Ovary (tissue), 9 donors: Measurements from ENCODE around the gene ATP5F1C. TPM values are rescaled to one million over a fixed set of nuclear protein-coding genes. Genes with fewer than 3 reads are reported as not detected.

ENCODE experiments used
- DNase-seq, 5 donors: peaks; one replicate each; pipeline ENCODE4 v3.0.0-alpha.2; 2019 to 2020
- H3K27ac ChIP-seq, 2 donors: fragments of 200-600 bp; one replicate each; pipeline versions ENCODE4 v1.5.1 to v1.8.0; 2019 to 2022
- H3K27me3 ChIP-seq: fragments of 200-600 bp; one replicate; pipeline ENCODE4 v1.8.0; 2022
- H3K36me3 ChIP-seq: fragments of 200-600 bp; sonication (generic); one replicate; pipeline ENCODE4 v1.5.1; 2019
- H3K4me1 ChIP-seq: one replicate; pipeline ENCODE4 v1.8.1; 2013; ENCODE audit warnings: mild to moderate bottlenecking, moderate library complexity; ENCODE audit not compliant: insufficient read depth
- H3K4me3 ChIP-seq: fragments of 200-600 bp; sonication (generic); one replicate; pipeline ENCODE4 v1.5.1; 2017
- H3K9me3 ChIP-seq, 2 donors: fragments of 200-600 bp in 1 of 2; sonication (generic) in 1 of 2; one replicate each; pipeline versions ENCODE4 v1.5.1 to v1.8.1; 2013 to 2019; ENCODE audit warnings: mild to moderate bottlenecking in 1 of 2, moderate library complexity in 1 of 2
- EP300 ChIP-seq: sonication (generic); formaldehyde crosslinking; IDR thresholded peaks from one replicate; pipeline ENCODE4 v1.6.1; 2017; ENCODE audit warnings: antibody characterized with exemption
- POLR2A ChIP-seq: fragments of 450-650 bp; IDR thresholded peaks from one replicate; pipeline ENCODE4 v1.6.1; 2017; ENCODE audit warnings: antibody characterized with exemption, mild to moderate bottlenecking, moderate library complexity
- WGBS, 3 donors: extraction: QIAGEN DNeasy Blood & Tissue Kit in 1 of 3; methylation state at CpG; one replicate each; pipeline versions ENCODE4 v1.1.5 to v1.1.7; 2013 to 2017; 5-methylcytosine and 5-hydroxymethylcytosine counted together
- intact Hi-C, 4 donors: fragments of 100-400 bp; cut with DNase I; formaldehyde crosslinking; loops; one replicate each; pipeline versions ENCODE4 v1.11.0 to v1.15.1; 2022 to 2023
- polyA plus RNA-seq, 2 donors: library from polyadenylated mRNA; stranded (reverse); fragments of 200-250 nt in 1 of 2; fragments of 350-450 nt in 1 of 2; fragmentation: Illumina TruSeq in 1 of 2; extraction: RNeasy Lipid Tissue Mini Kit (QIAGEN cat#74804) in 1 of 2; gene quantifications; one replicate each; pipeline ENCODE4 v1.2.3, GENCODE V29; 2013 to 2014
- total RNA-seq, 7 donors: library from RNA; depleted of rRNA in 2 of 7; stranded (reverse); fragments of >200 nt in 2 of 7; fragmentation: NEBNext Ultra II Directional in 3 of 7; extraction: Animal tissue kit (Norgen Biotek cat#: 25700) in 3 of 7; gene quantifications; one replicate each; pipeline versions ENCODE4 v1.1.0 to v1.2.4, GENCODE V29; 2016 to 2023
- TF ChIP-seq, protein P1 (sequence below), 3 donors: fragments of 450-650 bp in 2 of 3; fragments of 200-600 bp in 1 of 3; IDR thresholded peaks; one replicate each; pipeline versions ENCODE4 v1.5.1 to v1.8.0; 2016 to 2022; ENCODE audit warnings: antibody characterized with exemption in 3 of 3, mild to moderate bottlenecking in 1 of 3
- donor health status: DM: no; HTN: no; CAD: no; lungs with moderate emphysema.
- donor health status: DM: no; HTN: no; CAD: no.
- donor health status: Bipolar disorder and iron deficiency.
- donor health status: DM: yes; HTN: yes; CAD: no.
- donor health status: DM: no; HTN: no; CAD: no.
- donor health status: DM: yes; HTN: yes; CAD: no.

The ATP5F1C gene
- total and polyA plus RNA-seq, 9 donors = 154 to 324 (median 191) TPM

DNA sequence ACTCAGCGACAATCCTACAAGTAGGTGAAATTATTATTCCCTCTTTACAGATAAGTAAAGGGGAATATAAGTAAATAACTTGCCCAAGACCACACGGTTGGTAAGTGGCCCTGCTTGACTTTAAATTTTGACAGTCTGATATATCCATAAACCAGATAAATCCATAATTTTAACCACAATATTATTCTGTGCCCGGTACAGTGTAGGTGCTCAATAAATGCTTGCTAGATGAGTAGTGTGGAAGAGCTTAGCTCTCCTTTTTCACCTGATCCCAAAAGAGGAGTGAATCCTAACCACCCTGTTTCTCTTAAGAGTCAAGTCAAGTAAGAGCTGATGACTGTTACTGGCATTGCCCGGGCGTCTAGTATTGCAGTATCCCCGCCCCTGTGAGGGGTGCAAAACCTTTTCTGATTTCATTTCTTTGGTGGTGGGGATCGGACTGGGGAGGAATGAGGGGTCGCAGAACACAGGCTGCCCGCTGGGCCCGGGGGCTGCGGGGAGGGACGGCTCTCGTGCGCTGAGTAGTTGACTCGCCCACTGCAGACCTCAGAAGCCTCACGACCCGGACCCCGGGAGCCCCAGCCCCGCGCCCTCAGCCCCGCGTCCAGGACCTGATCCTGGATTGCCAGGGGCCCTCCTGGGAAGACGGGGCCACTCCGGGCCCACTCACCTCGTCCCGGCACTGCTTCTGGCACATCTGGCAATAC, 674 bp upstream of the ATP5F1C start:
- TF ChIP-seq, protein P1, sequence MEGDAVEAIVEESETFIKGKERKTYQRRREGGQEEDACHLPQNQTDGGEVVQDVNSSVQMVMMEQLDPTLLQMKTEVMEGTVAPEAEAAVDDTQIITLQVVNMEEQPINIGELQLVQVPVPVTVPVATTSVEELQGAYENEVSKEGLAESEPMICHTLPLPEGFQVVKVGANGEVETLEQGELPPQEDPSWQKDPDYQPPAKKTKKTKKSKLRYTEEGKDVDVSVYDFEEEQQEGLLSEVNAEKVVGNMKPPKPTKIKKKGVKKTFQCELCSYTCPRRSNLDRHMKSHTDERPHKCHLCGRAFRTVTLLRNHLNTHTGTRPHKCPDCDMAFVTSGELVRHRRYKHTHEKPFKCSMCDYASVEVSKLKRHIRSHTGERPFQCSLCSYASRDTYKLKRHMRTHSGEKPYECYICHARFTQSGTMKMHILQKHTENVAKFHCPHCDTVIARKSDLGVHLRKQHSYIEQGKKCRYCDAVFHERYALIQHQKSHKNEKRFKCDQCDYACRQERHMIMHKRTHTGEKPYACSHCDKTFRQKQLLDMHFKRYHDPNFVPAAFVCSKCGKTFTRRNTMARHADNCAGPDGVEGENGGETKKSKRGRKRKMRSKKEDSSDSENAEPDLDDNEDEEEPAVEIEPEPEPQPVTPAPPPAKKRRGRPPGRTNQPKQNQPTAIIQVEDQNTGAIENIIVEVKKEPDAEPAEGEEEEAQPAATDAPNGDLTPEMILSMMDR (IDR thresholded peaks at IDR 0.05) = no peak
- TF ChIP-seq POLR2A (no peak), EP300 (no peak)
- Histone ChIP-seq H3K9me3 (no peaks in the 10 kb centered on the region), H3K4me3 (peak overlapping the region; percentile 79), H3K4me1 (peaks cover 4% of the 10 kb centered on the region), H3K27ac (peak overlapping the region in 1 of 2 donors; percentile 47), H3K27me3 (no peaks in the 10 kb centered on the region), H3K36me3 (no peaks in the 10 kb centered on the region)
- intact Hi-C loops = no loop called here
- no peak for DNase-seq
- 1 to 5% (median 2%) methylated on average over 8 to 26 of the region's 26 CpGs for WGBS, 3 donors

DNA sequence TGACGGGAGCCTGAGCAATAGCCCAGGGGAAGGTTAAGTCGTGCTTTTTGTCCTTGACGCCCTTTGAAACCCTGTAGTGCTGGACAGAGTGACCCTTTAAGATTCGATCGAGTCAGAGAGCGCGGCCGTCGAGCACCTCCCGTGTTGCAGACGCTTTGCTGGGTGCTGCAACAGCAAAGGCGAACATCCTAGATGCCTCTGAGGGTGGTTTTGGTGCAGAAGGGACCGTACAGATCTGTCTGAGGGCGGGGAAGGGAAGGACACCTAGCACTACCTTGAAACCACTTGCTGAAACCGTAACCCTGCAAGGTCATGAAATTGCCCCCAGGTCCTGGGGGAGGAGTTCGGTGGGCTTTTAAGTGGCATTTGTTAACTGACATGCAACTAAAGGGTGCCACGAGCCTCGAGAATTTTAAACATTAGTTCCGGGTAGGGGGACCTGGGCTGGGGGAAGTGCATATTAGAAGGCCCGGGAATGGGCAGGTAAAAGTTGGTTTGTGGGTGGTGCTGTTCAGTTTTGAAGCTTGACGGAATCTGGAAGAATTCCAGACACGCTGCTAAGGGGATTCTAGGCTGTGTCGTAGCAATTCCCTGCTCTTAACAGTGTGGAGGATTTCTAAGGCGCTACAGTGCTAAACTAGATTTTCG, 786 bp downstream of the ATP5F1C start:
- H3K27me3 ChIP-seq = no peaks in the 10 kb centered on the region
- no peak for DNase-seq
- WGBS, 3 donors = 1 to 2% (median 2%) methylated on average over 25 of the region's 25 CpGs
- TF ChIP-seq EP300 = no peak
- no peak for TF ChIP-seq POLR2A
- TF ChIP-seq, protein P1 (IDR thresholded peaks at IDR 0.05) = no peak
- H3K4me1 ChIP-seq = peaks cover 6% of the 10 kb centered on the region
- peak overlapping the region; percentile 79 for H3K4me3 ChIP-seq
- H3K9me3 ChIP-seq = no peaks in the 10 kb centered on the region
- no peaks in the 10 kb centered on the region for H3K36me3 ChIP-seq
- intact Hi-C loops = no loop called here
- H3K27ac ChIP-seq = peak overlapping the region in 1 of 2 donors; percentile 56

DNA sequence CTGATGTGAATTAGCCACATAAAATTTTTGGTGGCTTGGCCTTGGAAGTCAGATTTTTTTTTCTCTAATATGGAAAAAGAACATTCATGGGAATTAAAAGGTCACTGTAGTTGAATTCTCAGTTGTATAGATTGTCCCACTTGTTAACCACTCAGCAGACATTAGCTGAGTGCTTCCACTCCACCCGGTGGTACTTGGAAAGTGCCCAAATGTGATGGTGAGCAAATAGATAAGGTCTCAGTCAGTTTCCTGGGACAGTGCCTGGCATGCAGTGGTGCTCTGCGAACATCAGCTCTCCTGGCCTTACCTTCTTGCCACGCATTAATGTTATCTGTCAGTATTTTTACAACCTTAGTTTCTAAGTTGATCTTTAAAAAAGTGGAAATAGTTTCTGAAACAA, 1.4 kb downstream of the ATP5F1C start:
- no peak overlapping the region for H3K27ac ChIP-seq
- H3K4me1 ChIP-seq = peaks cover 6% of the 10 kb centered on the region
- intact Hi-C loops = no loop called here
- TF ChIP-seq POLR2A = no peak
- no peak for TF ChIP-seq EP300
- TF ChIP-seq, protein P1 (IDR thresholded peaks at IDR 0.05) = no peak
- no peaks in the 10 kb centered on the region for H3K9me3 ChIP-seq
- DNase-seq = no peak
- peak overlapping the region; percentile 79 for H3K4me3 ChIP-seq
- WGBS, 3 donors = 37 to 42% (median 37%) methylated on average over 3 of the region's 3 CpGs
- no peaks in the 10 kb centered on the region for H3K27me3 ChIP-seq
- H3K36me3 ChIP-seq = no peaks in the 10 kb centered on the region

DNA sequence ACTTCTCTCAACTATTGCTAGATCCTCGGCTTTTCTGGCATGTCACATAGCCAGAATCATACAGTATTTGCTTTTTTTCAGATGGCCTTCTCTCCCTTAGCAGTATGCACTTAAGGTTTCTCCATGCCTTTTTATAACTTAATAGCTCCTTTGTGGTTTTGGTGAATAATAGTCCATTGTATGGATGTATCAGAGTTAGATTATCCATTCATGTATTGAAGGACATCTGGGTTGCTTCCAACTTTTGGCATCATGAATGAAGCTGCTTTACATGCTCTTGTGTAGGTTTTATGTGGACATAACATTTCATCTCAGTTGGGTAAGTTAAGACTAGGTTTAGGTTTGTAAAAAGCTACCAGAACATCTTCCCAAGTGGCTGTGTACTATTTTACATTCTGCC, 4.6 kb downstream of the ATP5F1C start:
- WGBS, 3 donors = 93 to 95% (median 94%) methylated on average over 1 of the region's 1 CpG
- no peak overlapping the region for H3K4me3 ChIP-seq
- no peak overlapping the region for H3K27ac ChIP-seq
- no peaks in the 10 kb centered on the region for H3K36me3 ChIP-seq
- intact Hi-C loops = no loop called here
- peaks cover 11% of the 10 kb centered on the region for H3K4me1 ChIP-seq
- DNase-seq = no peak
- H3K9me3 ChIP-seq = no peaks in the 10 kb centered on the region
- TF ChIP-seq, protein P1 (IDR thresholded peaks at IDR 0.05) = no peak
- TF ChIP-seq POLR2A (no peak), EP300 (no peak)
- no peaks in the 10 kb centered on the region for H3K27me3 ChIP-seq
